Left lung (tissue), 10 donors: ENCODE data around the gene PLPPR3. TPM values are rescaled to one million over a fixed set of nuclear protein-coding genes. Genes with fewer than 3 reads are reported as not detected.

Experiments
- ATAC-seq: fragments of 200-7000 bp; cut with Tn5 transposase; one replicate; pipeline ENCODE4 v1.9.1; 2020; ENCODE audit warnings: moderate library complexity
- DNase-seq, 4 donors: peaks; one replicate each; pipeline ENCODE4 v3.0.0-alpha.2; 2013 to 2020
- H3K27ac ChIP-seq, 2 donors: fragments of 200-600 bp; sonication (generic) in 1 of 2; one replicate each; pipeline versions ENCODE4 v1.5.0 to v1.8.0; 2020 to 2021
- H3K27me3 ChIP-seq, 2 donors: fragments of 200-600 bp; sonication (generic) in 1 of 2; one replicate each; pipeline versions ENCODE4 v1.5.0 to v1.8.0; 2020 to 2021
- H3K36me3 ChIP-seq, 2 donors: fragments of 200-600 bp; sonication (generic) in 1 of 2; one replicate each; pipeline versions ENCODE4 v1.5.0 to v1.8.0; 2020 to 2021
- H3K4me1 ChIP-seq, 2 donors: fragments of 200-600 bp; one replicate each; pipeline ENCODE4 v1.8.0; 2021
- H3K4me3 ChIP-seq, 2 donors: fragments of 200-600 bp; sonication (generic) in 1 of 2; one replicate each; pipeline versions ENCODE4 v1.5.0 to v1.8.0; 2020 to 2021; ENCODE audit warnings: mild to moderate bottlenecking in 1 of 2
- H3K9me3 ChIP-seq, 2 donors: fragments of 200-600 bp; sonication (generic) in 1 of 2; one replicate each; pipeline versions ENCODE4 v1.5.0 to v1.8.0; 2020 to 2021
- intact Hi-C, 2 donors: fragments of 100-400 bp; cut with DNase I; formaldehyde crosslinking; loops; one replicate each; pipeline versions ENCODE4 v1.11.2 to v1.14.2; 2022
- polyA plus RNA-seq, 6 donors: library from polyadenylated mRNA; unstranded; fragments of 120-200 nt; gene quantifications; one replicate each; pipeline ENCODE4 v1.2.1, GENCODE V29; 2013; ENCODE audit not compliant: insufficient read length in 6 of 6
- total RNA-seq, 2 donors: library from RNA; stranded (reverse); fragmentation: NEBNext Ultra II Directional; extraction: Animal tissue kit (Norgen Biotek cat#: 25700); gene quantifications; one replicate each; pipeline ENCODE4 v1.2.1, GENCODE V29; 2021
- TF ChIP-seq, protein P1 (sequence below), 2 donors: fragments of 200-600 bp; sonication (generic) in 1 of 2; IDR thresholded peaks; one replicate each; pipeline versions ENCODE4 v1.5.0 to v1.8.0; 2021; ENCODE audit warnings: antibody characterized with exemption in 2 of 2
- donor health status: DM: no; HTN: yes; CAD: no.
- donor health status: DM: no; HTN: no; CAD: no.

PLPPR3 gene
- total and polyA plus RNA-seq, 8 donors: 1.6 to 11.9 (median 6.3) TPM

DNA sequence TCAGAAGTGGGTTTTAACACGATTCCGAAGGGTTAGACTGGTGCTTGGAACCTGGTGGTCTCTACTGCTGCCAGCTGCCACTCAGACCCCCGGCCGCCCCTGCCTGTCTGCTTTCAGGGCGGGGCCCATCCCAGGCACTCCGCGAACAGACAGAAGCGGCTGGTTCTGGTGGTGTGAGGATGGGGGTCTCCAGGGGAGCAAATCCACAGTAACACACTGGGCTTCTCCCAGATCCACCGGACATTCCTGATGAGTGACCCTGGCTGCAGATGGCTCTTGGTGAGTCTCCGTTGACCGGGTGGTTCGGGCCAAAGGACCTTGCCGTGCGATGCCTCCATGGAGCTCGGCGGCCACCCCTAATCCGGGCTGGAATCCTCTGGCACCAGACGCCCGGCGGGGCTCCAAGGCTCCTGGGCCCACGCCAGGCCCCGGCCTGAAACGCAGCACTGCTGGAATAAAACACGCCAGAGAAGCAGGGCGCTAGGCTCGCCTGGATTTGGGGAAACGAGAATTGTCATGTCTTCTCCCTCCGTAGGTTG, 26.6 kb downstream of the PLPPR3 start:
- no peak overlapping the region for H3K27ac ChIP-seq
- H3K4me1 ChIP-seq: peaks cover 10 to 52% of the 10 kb centered on the region in 2 donors
- H3K27me3 ChIP-seq: no peaks in the 10 kb centered on the region
- DNase-seq (peak in 1 of 4 donors; percentile 84), ATAC-seq (no peak)
- peaks cover 0 to 12% of the 10 kb centered on the region in 2 donors for H3K36me3 ChIP-seq
- TF ChIP-seq, protein P1, sequence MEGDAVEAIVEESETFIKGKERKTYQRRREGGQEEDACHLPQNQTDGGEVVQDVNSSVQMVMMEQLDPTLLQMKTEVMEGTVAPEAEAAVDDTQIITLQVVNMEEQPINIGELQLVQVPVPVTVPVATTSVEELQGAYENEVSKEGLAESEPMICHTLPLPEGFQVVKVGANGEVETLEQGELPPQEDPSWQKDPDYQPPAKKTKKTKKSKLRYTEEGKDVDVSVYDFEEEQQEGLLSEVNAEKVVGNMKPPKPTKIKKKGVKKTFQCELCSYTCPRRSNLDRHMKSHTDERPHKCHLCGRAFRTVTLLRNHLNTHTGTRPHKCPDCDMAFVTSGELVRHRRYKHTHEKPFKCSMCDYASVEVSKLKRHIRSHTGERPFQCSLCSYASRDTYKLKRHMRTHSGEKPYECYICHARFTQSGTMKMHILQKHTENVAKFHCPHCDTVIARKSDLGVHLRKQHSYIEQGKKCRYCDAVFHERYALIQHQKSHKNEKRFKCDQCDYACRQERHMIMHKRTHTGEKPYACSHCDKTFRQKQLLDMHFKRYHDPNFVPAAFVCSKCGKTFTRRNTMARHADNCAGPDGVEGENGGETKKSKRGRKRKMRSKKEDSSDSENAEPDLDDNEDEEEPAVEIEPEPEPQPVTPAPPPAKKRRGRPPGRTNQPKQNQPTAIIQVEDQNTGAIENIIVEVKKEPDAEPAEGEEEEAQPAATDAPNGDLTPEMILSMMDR (IDR thresholded peaks at IDR 0.05): no peak
- intact Hi-C loops: no loop called here
- H3K4me3 ChIP-seq: no peak overlapping the region
- no peaks in the 10 kb centered on the region for H3K9me3 ChIP-seq

DNA sequence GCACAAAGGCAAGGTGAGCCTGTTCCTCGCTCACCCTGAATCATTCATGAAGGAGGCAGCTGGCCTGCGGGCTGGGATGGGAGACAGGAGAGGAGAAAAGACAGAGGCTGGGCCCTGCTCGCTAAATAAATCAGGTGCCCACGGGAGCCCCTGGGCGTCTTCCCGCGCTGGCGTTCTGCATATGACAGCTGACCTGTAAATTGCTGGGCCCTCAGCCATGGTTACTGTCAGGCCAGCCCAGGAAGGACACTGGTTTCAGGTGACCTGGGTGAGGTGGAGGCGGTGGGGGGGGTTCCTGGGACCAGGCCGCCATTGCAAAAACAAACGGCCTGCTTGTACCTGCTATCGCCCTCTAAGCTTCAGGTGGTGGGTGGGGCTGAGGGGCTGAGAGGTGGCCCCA, 27.9 kb downstream of the PLPPR3 start:
- no peaks in the 10 kb centered on the region for H3K9me3 ChIP-seq
- intact Hi-C loops: no loop called here
- H3K4me3 ChIP-seq: no peak overlapping the region
- ATAC-seq: no peak
- no peaks in the 10 kb centered on the region for H3K36me3 ChIP-seq
- TF ChIP-seq, protein P1 (IDR thresholded peaks at IDR 0.05): no peak
- peaks cover 7 to 50% of the 10 kb centered on the region in 2 donors for H3K4me1 ChIP-seq
- DNase-seq: no peak
- no peaks in the 10 kb centered on the region for H3K27me3 ChIP-seq
- H3K27ac ChIP-seq: no peak overlapping the region

- no peak for DNase-seq
- peaks cover 8 to 55% of the 10 kb centered on the region in 2 donors for H3K4me1 ChIP-seq
Observed at GRCh38 chr19:792306-792885, 29.4 kb downstream of the PLPPR3 start.

GRCh38 chr19:791567-792305, 30.0 kb downstream of the PLPPR3 start:
- no peaks in the 10 kb centered on the region for H3K36me3 ChIP-seq
- no peak for DNase-seq
- H3K27ac ChIP-seq: peak overlapping the region; percentile 59 to 71
- H3K9me3 ChIP-seq: no peaks in the 10 kb centered on the region
- TF ChIP-seq, protein P1 (IDR thresholded peaks at IDR 0.05): no peak
- H3K4me3 ChIP-seq: no peak overlapping the region
- H3K4me1 ChIP-seq: peaks cover 8 to 56% of the 10 kb centered on the region in 2 donors
- intact Hi-C loops: no loop called here
- no peak for ATAC-seq
- no peaks in the 10 kb centered on the region for H3K27me3 ChIP-seq

More at GRCh38 chr19:792306-792885, 29.4 kb downstream of the PLPPR3 start:
- no peak overlapping the region for H3K4me3 ChIP-seq
- H3K9me3 ChIP-seq: no peaks in the 10 kb centered on the region
- ATAC-seq: no peak
- intact Hi-C loops: no loop called here
- peak overlapping the region; percentile 62 to 71 for H3K27ac ChIP-seq
- H3K27me3 ChIP-seq: no peaks in the 10 kb centered on the region
- H3K36me3 ChIP-seq: no peaks in the 10 kb centered on the region
- TF ChIP-seq, protein P1 (IDR thresholded peaks at IDR 0.05): no peak

GRCh38 chr19:791007-791566, 30.7 kb downstream of the PLPPR3 start:
- TF ChIP-seq, protein P1 (IDR thresholded peaks at IDR 0.05): no peak
- peaks cover 8 to 50% of the 10 kb centered on the region in 2 donors for H3K4me1 ChIP-seq
- H3K36me3 ChIP-seq: no peaks in the 10 kb centered on the region
- H3K9me3 ChIP-seq: no peaks in the 10 kb centered on the region
- H3K27ac ChIP-seq: peak overlapping the region; percentile 13 to 71
- intact Hi-C loops: no loop called here
- H3K4me3 ChIP-seq: no peak overlapping the region
- no peaks in the 10 kb centered on the region for H3K27me3 ChIP-seq
- DNase-seq (no peak), ATAC-seq (no peak)
